KOPT-K1 (cell line): ENCODE results near the gene ARHGAP6.
"Not testable (repeated sequence)": the region's sequence is repeated elsewhere in the genome, so short reads cannot be mapped to it uniquely, and the experiment has no call there.

ENCODE experiments used
- H3K27ac ChIP-seq: fragments of 200-600 bp; sonication (generic); 2 replicates; pipeline ENCODE4 v1.5.1; 2016; ENCODE audit warnings: antibody characterized with exemption, mild to moderate bottlenecking, low read depth, low read length; ENCODE audit not compliant: poor library complexity, severe bottlenecking
- H3K36me3 ChIP-seq: fragments of 200-600 bp; sonication (generic); 2 replicates; pipeline ENCODE4 v1.5.1; 2017; ENCODE audit warnings: antibody characterized with exemption, mild to moderate bottlenecking, low read length, moderate library complexity; ENCODE audit not compliant: insufficient read depth
- H3K9me3 ChIP-seq: fragments of 200-600 bp; sonication (generic); 2 replicates; pipeline ENCODE4 v1.5.1; 2017; ENCODE audit warnings: antibody characterized with exemption, low read length, mild to moderate bottlenecking; ENCODE audit not compliant: insufficient read depth, poor library complexity, severe bottlenecking

Gene ARHGAP6

DNA sequence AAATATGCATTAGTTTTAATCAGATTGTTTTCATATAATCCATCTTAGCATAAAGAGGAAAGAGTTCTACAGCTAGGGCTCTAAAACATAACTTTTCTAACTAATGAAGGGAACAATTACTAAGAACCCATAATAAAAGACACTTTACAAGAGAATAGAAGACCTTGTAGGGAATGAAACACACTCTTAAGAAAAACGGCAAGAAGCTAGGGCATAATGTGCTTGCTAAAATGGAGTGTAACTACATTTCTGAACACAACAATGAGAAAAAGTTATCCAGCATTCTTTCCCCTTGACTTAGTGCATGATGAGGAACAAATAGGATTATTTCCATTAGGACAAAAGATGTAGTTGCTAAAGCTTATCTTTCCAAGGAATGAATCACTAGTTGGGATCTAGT, 54.6 kb downstream of the ARHGAP6 start:
- no peaks in the 10 kb centered on the region for H3K9me3 ChIP-seq
- H3K36me3 ChIP-seq, result no peaks in the 10 kb centered on the region
- H3K27ac ChIP-seq, result no peak overlapping the region

DNA sequence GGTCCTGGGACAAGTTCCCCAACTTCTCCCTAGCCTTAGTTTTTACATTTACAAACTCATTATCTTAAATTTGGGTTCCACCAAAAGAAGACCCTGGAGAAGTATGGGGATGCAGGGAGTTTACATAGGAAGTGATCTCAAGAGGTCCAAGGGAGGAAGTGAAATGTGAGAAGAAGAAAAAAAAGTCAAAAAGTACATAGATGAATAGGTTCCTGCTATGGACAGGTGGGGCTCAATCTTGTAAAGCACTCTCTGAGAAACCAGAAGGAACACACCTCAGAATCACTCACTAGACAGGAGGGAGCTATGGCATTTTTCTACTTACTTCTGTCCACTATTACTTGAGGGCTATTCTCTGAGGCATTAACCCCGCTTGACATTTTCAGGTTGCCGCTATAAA, 56.6 kb downstream of the ARHGAP6 start:
- no peaks in the 10 kb centered on the region for H3K9me3 ChIP-seq
- no peaks in the 10 kb centered on the region for H3K36me3 ChIP-seq
- no peak overlapping the region for H3K27ac ChIP-seq

DNA sequence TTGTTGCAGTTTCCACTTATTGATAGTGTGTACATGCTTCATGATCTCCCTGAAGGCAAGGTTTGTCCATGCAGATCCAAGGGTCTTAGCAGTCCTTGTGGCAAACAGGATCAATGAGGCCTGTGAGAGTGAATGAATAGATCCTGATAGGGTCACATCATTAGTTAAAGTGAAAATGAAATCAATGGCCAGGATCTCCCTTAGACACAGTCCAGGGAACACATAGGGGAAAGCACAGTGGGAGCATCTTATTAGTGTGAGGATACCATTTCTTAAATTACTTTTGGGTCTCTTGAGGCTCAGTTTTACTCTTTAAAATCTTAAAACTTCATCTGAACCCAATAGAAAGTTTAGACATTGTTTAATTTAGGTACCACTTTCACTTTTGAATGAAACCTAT, 59.3 kb downstream of the ARHGAP6 start:
- Histone ChIP-seq H3K36me3 (no peaks in the 10 kb centered on the region), H3K9me3 (no peaks in the 10 kb centered on the region), H3K27ac (no peak overlapping the region)

DNA sequence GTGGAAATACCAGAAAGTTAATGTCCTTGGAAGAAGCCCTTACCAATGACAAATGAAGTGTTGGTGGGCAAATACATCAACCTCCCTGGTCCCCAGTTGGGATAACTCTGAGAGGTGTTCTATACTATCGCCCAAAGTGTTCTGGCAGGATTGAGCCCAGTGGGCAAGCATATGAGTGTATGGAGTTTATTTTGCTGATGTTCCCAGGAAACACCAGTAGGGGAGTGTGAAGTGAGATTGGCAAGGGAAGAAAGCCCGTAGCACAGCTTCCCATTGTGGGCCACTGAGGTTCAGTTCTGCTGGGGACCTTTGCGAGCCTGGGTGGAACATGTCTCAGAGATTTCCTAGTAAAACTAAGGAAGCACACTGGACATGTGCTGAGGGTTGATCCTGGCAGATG, 65.1 kb downstream of the ARHGAP6 start:
- Histone ChIP-seq H3K36me3 (no peaks in the 10 kb centered on the region), H3K9me3 (no peaks in the 10 kb centered on the region), H3K27ac (no peak overlapping the region)

DNA sequence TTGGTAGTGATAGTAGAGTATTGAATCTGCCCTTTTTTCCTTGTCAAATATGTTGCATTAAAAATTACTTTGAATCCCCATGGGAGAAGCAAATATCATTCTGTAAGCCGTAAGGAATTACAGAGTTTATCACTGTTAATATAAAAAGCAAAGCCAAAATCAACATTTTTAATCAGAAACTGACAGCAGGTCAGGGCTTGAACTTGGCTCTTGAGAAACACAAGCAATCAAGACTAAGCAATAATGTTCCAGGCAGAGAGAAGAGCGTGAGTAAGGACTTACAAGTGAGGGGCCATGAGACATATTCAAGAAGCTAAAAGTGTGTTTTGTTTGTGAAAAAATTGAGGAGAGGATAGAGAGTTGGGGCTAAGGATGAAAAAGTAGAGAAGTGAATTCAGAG, 68.2 kb downstream of the ARHGAP6 start:
- Histone ChIP-seq H3K9me3 (no peaks in the 10 kb centered on the region), H3K36me3 (no peaks in the 10 kb centered on the region), H3K27ac (no peak overlapping the region)

DNA sequence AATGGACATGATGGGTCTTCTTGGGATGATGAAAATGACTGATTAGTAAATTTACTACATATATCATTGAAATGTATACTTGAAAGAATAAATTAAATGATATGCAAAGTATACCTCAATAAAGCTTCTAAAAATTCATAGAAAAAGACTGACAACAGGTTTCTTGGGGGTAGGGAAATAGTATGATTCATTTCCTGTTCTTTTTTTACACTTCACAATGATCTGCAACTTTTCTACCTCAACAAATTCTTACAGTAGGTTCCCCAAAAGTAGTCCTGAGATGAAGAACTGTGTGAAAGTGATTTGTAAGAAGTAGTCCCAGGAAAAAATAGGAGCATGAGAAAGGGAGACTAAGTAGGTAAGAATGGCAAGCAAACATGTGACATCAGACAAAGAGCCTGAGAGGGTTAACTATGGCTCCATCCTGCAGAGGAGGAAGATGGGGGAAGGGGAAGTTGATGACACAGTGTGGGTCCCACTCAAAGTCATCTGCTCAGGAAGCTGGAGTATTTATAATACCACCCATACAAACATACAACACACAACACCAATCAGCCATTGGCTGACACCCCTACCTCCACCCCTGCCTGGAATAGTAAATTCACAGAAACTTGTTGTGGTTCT, 73.9 kb downstream of the ARHGAP6 start:
- no peaks in the 10 kb centered on the region for H3K36me3 ChIP-seq
- H3K27ac ChIP-seq, result no peak overlapping the region
- H3K9me3 ChIP-seq, result no peaks in the 10 kb centered on the region

DNA sequence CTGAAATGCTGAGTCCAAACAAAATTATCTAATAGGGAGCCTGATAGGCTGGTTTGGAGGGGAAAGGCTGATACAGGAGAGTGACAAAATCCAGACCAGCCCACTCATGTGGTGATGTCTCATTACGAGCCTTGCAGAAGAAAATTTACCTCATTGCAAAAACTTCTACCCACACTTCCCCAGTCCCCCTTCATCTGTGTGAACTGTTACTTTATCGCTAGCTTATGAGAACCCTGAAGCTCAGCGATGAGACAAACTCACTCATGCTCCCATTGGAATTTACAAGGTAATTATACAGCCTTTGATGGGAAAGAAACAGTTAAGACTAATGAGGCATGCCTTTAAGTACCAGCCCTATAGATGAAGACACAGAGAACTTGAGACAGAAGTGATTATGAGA, 76.1 kb downstream of the ARHGAP6 start:
- H3K36me3 ChIP-seq, result no peaks in the 10 kb centered on the region
- H3K9me3 ChIP-seq, result no peaks in the 10 kb centered on the region
- H3K27ac ChIP-seq, result no peak overlapping the region

DNA sequence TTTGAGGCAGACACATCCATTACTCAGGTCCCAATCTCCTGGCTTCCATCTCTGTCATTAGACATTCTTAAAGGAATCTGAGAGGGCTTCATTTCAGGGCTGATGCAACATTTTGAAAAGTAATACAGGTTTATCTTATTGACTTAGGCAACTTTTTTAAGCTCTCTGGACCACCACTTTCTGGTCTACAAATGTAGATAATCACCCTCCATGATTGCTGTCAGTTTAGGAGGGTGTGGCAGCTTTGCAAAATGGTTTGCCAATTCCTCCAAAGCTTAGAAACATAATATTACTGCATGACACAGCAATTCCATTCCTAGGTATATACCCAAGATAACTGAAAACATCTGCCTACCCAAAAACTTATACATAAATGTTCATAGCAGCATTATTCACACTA, 77.6 kb downstream of the ARHGAP6 start:
- Histone ChIP-seq H3K36me3 (no peaks in the 10 kb centered on the region), H3K27ac (no peak overlapping the region), H3K9me3 (no peaks in the 10 kb centered on the region)

DNA sequence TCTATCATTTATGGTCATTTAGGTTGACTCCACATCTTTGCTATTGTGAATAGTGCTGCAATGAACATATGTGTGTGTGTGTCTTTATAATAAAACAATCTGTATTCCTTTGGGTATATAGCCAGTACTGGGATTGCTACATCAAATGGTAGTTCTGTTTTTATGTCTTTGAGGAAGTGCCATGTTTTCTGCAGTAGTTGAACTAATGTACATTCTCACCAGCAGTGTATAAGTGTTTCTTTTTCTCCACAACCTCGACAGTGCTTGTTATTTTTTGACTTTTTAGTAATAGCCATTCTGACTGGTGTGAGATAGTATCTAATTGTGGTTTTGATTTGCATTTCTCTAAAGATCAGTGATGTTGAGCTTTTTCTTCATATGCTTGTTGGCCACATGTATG, 80.5 kb downstream of the ARHGAP6 start:
- no peaks in the 10 kb centered on the region for H3K9me3 ChIP-seq
- H3K36me3 ChIP-seq, result no peaks in the 10 kb centered on the region
- no peak overlapping the region for H3K27ac ChIP-seq

DNA sequence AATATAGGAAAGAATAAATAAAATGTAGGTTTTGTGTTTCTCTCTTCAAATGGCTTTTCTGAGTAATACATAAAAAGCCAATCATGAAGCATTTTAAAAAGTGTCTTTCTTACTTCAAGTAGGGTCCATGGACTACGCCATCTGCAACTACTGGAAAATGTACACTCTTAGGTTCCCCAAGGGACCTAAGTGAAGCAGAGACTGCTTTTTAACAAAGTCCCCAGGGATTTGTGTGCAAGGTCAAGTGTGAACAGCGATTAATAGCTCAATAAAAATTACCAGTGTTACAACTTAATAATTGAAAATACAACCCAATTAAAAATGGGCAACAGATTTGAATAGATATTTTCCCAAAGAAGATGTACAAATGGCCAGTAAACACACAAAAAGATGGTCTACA, 84.9 kb downstream of the ARHGAP6 start:
- Histone ChIP-seq H3K27ac (no peak overlapping the region), H3K36me3 (no peaks in the 10 kb centered on the region), H3K9me3 (no peaks in the 10 kb centered on the region)

DNA sequence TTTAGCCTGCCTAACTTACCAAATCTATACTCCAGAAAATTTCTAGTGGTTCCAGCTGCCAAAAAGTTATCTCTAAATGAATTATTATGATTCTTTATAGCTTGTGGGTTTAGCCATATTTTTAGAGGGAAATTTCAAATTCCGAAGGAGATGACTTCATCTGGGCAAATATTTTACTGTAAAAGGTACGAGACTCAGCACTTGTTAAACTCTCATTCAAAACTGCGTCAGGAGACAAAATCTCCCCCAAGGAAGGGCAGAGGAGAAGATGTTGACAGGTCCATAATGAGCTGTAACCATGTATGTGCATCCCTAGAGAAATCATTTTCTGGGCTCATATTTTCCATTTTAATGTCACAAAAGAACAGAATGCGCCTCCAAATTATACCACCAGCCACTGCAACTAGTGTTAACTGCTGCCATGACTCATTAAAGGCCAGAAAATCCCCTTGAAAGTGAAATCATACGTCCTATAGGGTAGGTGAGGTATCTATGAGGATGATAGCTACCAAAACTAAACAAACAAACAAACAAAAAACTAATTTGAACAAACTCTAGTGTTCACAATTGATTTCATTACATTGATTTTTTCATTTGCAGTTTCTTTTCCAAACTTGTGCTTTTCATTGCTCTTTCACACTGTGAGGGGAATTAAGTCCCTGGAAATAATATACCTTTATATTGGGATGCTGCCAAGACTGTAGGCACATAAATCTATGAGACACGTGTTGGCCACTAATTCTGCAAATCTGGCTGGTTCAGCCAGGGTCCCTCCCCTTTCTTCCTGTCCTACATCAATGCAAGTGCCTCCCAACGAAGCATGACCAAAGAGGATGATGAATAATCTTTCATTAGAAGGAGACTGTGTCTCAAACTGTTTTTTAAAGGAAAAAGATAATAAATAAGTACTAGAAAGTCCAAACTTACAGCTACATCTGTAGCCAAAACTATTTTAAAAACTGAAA, 85.8 kb downstream of the ARHGAP6 start:
- Histone ChIP-seq H3K36me3 (no peaks in the 10 kb centered on the region), H3K9me3 (no peaks in the 10 kb centered on the region), H3K27ac (no peak overlapping the region)

DNA sequence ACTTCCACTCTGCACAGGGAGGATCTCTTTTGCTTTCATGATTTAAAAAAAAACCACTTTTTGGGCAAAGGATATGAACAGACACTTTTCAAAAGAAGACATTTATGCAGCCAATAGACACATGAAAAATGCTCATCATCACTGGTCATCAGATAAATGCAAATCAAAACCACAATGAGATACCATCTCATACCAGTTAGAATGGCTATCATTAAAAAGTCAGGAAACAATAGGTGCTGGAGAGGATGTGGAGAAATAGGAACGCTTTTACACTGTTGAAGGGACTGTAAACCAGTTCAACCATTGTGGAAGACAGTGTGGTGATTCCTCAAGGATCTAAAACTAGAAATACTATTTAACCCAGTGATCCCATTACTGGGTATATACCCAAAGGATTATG, 87.4 kb downstream of the ARHGAP6 start:
- not testable (repeated sequence) for H3K9me3 ChIP-seq, H3K27ac ChIP-seq

DNA sequence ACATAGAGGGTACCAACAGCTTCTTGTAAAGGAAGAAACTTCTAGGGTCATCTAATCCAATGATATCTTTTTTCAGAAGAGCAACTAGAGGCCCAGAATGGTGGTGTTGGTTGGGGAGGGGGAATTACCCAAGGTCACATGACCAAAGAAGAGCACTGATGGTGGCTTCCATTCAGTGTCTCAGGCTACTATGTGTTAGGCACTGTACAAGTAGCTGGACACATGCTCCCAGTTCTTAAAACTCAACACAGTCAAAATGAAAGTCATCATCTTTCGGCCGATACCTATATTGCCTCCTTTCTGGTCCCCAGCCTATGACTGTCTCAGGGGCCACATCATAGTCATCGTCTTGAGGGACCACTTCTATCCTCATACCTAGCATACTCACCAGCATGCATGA, 88.1 kb downstream of the ARHGAP6 start:
- Histone ChIP-seq H3K36me3 (no peaks in the 10 kb centered on the region), H3K27ac (no peak overlapping the region), H3K9me3 (no peaks in the 10 kb centered on the region)

More for the DNA sequence above, 87.4 kb downstream of the ARHGAP6 start:
- H3K36me3 ChIP-seq, result not testable (repeated sequence)

DNA sequence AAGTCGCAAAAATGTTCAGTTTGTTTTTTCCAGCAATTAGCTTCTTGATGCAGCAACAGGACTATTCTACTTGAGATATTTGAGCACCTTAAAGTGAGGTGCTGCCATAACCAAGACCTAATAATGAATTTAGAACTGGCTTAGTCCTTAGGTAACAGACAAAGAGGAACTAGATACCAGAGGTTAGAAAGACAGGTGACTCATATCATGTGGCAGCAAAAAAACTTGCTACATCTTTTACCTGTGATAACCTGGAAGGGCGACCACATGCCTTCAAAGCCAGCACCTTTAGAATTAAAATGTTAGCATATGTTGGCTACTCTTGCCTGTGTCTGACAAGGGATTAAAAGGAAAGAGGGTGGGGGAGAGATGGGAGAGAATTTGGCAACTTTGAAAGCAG, 90.4 kb downstream of the ARHGAP6 start:
- Histone ChIP-seq H3K36me3 (no peaks in the 10 kb centered on the region), H3K9me3 (no peaks in the 10 kb centered on the region), H3K27ac (no peak overlapping the region)

DNA sequence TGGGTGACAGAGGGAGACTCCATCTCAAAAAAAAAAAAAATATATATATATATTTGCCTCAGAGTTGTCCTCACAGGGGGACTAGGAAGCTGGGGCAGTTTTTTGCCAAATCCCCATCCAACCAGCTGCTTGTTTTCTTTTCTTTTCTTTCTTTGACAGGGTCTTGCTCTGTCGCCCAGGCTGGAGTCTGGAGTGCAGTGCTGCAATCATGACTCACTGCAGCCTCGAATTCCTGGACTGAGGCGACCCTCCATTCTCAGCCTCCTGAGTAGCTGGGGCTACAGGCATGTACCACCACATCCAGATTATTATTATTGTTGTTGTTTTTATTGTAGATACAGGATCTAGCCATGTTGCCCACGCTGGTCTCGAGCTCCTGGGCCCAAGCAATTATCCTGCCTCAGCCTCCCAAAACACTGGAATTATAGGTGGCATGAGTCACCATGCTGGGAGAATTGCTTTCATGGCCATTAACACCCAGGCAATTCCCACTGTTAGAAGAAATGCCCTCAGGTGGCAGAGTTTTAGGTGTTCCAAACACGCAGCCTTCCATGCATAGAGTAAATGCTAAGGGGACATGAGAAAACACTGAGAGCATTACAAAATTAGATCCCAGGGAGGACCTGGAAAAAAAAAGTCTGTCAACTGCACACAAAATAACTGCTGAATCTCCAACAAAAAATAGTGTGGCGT, 98.0 kb downstream of the ARHGAP6 start:
- Histone ChIP-seq H3K36me3 (no peaks in the 10 kb centered on the region), H3K27ac (no peak overlapping the region)

More for the DNA sequence above, 98.0 kb downstream of the ARHGAP6 start:
- no peaks in the 10 kb centered on the region for H3K9me3 ChIP-seq
